A673 (cell line): Measurements from ENCODE around the gene SMIM10L2A. TPM values are rescaled to one million over a fixed set of nuclear protein-coding genes. Genes with fewer than 3 reads are reported as not detected.

ENCODE experiments used
- BruUV-seq: library from RNA; stranded (reverse); fragments of 400-500 nt; replicated peaks from 2 replicates; lab custom pipeline; 2021; lab: Mats Ljungman, UMichigan
- CTCF ChIA-PET: fragments of 300-600 bp; sonication (Branson Sonifier 250); formaldehyde crosslinking; loops from one replicate; lab custom pipeline; 2022; ENCODE audit warnings: antibody characterized with exemption; lab: Charles Lee
- POLR2A ChIA-PET: fragments of 300-600 bp; sonication (Branson Sonifier 250); formaldehyde crosslinking; loops from one replicate; lab custom pipeline; 2022; ENCODE audit warnings: antibody characterized with exemption; ENCODE audit not compliant: low non-redundant PET; lab: Charles Lee
- DNase-seq: peaks from one replicate; pipeline ENCODE4 v3.0.0-alpha.2; 2015; ENCODE audit warnings: low spot score
- H3K27ac ChIP-seq: fragments of 200-600 bp; sonication (generic); 2 replicates; pipeline ENCODE4 v1.5.1; 2016; ENCODE audit warnings: mixed run types, low read depth, mild to moderate bottlenecking, mixed read lengths, antibody characterized with exemption, low read length; ENCODE audit not compliant: poor library complexity, severe bottlenecking
- H3K27me3 ChIP-seq: fragments of 200-600 bp; sonication (generic); replicated peaks from 2 replicates; pipeline ENCODE4 v1.6.1; 2017; ENCODE audit warnings: mixed run types, low read depth, mild to moderate bottlenecking, mixed read lengths, antibody characterized with exemption, low read length; ENCODE audit not compliant: insufficient read depth, poor library complexity
- H3K36me3 ChIP-seq: fragments of 200-600 bp; sonication (generic); 2 replicates; pipeline ENCODE4 v1.6.1; 2016; ENCODE audit warnings: mixed run types, mild to moderate bottlenecking, mixed read lengths, antibody characterized with exemption, low read length; ENCODE audit not compliant: insufficient read depth, poor library complexity, severe bottlenecking
- H3K4me1 ChIP-seq: fragments of 200-600 bp; sonication (generic); 2 replicates; pipeline ENCODE4 v1.6.1; 2017; ENCODE audit warnings: mixed run types, mild to moderate bottlenecking, mixed read lengths, antibody characterized with exemption, low read length; ENCODE audit not compliant: insufficient read depth, poor library complexity, severe bottlenecking
- H3K4me3 ChIP-seq: fragments of 200-600 bp; sonication (generic); 2 replicates; pipeline ENCODE4 v1.5.1; 2016; ENCODE audit warnings: low read depth, mixed run types, mild to moderate bottlenecking, mixed read lengths, low read length; ENCODE audit not compliant: poor library complexity, severe bottlenecking
- H3K9me3 ChIP-seq: fragments of 200-600 bp; sonication (generic); 2 replicates; pipeline ENCODE4 v1.6.1; 2016; ENCODE audit warnings: mixed run types, low read depth, mild to moderate bottlenecking, mixed read lengths, antibody characterized with exemption, low read length; ENCODE audit not compliant: poor library complexity, severe bottlenecking
- EZH2 ChIP-seq: fragments of 200-600 bp; sonication (generic); IDR thresholded peaks from 2 replicates; pipeline ENCODE4 v1.6.1; 2017; ENCODE audit warnings: borderline replicate concordance, low read depth, mild to moderate bottlenecking, mixed read lengths, antibody characterized with exemption, low read length; ENCODE audit not compliant: poor library complexity, severe bottlenecking
- intact Hi-C: fragments of 100-400 bp; cut with micrococcal nuclease; formaldehyde crosslinking; loops from one replicate; pipeline ENCODE4 v1.10.0; 2022; ENCODE audit not compliant: unreplicated experiment
- total RNA-seq: library from RNA; stranded (reverse); gene quantifications from 2 replicates; pipeline ENCODE4 v1.2.3, GENCODE V29; 2021
- TF ChIP-seq, protein P1 (sequence below): fragments of 300-800, 200-600 bp; sonication (generic); conservative IDR thresholded peaks from 2 replicates; pipeline ENCODE4 v1.5.1; 2017; ENCODE audit warnings: low read depth, mild to moderate bottlenecking, antibody characterized with exemption, low read length, moderate library complexity, mixed read lengths

Gene SMIM10L2A
- total RNA-seq, 1 experiment from 2014 or later, result 1.8 TPM

DNA sequence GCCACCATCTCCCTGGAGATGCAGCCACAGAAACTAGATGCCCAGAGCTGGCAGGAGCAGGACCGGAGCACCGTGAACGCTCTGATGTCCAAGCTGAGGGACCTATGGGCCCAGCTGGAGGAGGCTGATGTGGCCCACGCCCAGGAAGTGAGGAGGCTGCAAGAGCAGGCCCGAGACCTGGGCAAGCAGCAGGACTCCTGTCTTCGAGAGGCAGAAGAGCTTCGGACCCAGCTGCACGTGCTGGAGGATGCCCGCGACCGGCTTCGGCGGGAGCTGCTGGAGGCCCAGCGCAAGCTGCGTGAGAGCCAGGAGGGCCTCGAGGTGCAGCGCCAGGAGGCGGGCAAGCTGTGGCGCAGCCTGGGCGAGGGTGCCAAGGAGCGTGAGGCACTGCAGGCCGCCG is 14.2 kb downstream of the SMIM10L2A start:
- Histone ChIP-seq H3K4me1 (no peaks in the 10 kb centered on the region), H3K9me3 (no peaks in the 10 kb centered on the region), H3K36me3 (no peaks in the 10 kb centered on the region), H3K27ac (no peak overlapping the region), H3K4me3 (no peak overlapping the region), H3K27me3 (no peaks in the 10 kb centered on the region)
- intact Hi-C loops, result no loop called here
- POLR2A ChIA-PET, result no interaction called here
- no peak for DNase-seq
- no TSS peak for BruUV-seq
- CTCF ChIA-PET, result no interaction called here
- TF ChIP-seq, protein P1, sequence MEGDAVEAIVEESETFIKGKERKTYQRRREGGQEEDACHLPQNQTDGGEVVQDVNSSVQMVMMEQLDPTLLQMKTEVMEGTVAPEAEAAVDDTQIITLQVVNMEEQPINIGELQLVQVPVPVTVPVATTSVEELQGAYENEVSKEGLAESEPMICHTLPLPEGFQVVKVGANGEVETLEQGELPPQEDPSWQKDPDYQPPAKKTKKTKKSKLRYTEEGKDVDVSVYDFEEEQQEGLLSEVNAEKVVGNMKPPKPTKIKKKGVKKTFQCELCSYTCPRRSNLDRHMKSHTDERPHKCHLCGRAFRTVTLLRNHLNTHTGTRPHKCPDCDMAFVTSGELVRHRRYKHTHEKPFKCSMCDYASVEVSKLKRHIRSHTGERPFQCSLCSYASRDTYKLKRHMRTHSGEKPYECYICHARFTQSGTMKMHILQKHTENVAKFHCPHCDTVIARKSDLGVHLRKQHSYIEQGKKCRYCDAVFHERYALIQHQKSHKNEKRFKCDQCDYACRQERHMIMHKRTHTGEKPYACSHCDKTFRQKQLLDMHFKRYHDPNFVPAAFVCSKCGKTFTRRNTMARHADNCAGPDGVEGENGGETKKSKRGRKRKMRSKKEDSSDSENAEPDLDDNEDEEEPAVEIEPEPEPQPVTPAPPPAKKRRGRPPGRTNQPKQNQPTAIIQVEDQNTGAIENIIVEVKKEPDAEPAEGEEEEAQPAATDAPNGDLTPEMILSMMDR, result no peak
- no peak for TF ChIP-seq EZH2

DNA sequence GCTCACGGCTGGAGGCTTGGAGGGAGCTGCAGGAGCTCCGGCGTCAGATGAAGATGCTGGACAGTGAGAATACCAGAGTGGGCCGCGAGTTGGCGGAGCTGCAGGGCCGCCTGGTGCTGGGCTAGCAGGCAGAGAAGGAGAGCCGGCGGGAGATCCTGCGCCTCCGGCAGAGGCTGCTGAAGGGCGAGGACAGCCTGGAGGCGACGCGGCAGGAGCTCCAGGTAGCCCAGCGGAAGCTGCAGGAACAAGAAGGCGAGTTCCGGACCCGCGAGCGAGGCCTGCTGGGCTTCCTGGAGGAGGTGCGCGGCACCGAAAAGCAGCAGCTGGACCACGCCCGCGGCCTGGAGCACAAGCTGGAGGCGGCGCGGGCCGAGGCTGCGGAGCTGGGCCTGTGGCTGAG is 14.7 kb downstream of the SMIM10L2A start:
- no TSS peak for BruUV-seq

DNA sequence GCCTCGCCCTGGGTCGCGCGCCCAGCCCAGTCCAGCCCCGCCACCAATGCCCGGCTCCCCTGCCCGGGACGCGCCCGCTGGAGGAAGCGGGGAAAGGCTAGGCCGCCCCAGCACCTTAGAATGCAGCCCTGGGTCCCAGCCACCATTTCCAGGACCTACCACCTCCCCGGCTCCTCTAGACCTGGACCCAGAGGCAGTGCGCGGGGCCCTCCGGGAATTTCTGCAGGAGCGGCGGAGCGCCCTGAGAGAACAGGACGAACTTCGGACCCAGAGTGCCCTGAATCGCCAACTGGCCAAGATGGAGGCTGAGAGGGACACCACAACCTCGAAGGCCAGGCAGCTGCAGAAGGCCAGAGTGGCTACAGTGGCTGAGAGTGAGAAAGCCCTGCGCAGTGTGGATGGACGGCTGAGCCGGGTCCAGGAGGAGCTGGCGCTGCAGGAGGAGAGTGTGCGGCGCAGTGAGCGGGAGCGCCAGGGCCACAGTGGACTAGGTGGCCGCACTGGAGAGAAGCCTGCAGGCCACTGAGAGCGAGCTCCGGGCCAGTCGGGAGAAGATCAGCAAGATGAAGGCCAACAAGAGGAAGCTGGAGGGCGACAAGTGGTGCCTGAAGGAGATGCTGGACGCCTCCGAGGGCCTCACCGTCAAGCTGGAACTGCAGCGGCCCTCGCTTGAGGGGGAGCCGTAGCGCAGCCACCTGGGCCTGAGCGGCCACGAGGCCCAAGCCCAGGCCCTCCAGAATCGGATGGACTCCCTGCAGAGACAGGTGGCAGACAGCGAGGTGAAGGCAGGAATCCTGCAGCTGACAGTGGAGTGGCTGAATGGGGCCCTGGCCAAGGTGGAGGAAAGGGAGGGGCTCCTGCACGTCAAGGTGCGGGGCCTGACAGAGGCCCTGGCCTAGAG is 15.5 kb downstream of the SMIM10L2A start:
- Histone ChIP-seq H3K4me1 (no peaks in the 10 kb centered on the region), H3K4me3 (no peak overlapping the region), H3K27ac (no peak overlapping the region), H3K9me3 (no peaks in the 10 kb centered on the region), H3K27me3 (no peaks in the 10 kb centered on the region), H3K36me3 (no peaks in the 10 kb centered on the region)
- no peak for DNase-seq
- POLR2A ChIA-PET, result no interaction called here
- intact Hi-C loops, result no loop called here
- TF ChIP-seq, protein P1, result no peak
- TF ChIP-seq EZH2, result no peak
- BruUV-seq, result no TSS peak
- CTCF ChIA-PET, result no interaction called here

More for the DNA sequence above, 14.7 kb downstream of the SMIM10L2A start:
- TF ChIP-seq, protein P1, result no peak
- no peak for TF ChIP-seq EZH2
- POLR2A ChIA-PET, result no interaction called here
- Histone ChIP-seq H3K9me3 (no peaks in the 10 kb centered on the region), H3K4me3 (no peak overlapping the region), H3K4me1 (no peaks in the 10 kb centered on the region), H3K36me3 (no peaks in the 10 kb centered on the region), H3K27ac (no peak overlapping the region), H3K27me3 (no peaks in the 10 kb centered on the region)
- DNase-seq, result no peak
- CTCF ChIA-PET, result no interaction called here
- intact Hi-C loops, result no loop called here
